HepG2 (cell line): Measurements from ENCODE around the gene GNAI2. TPM values are rescaled to one million over a fixed set of nuclear protein-coding genes. Genes with fewer than 3 reads are reported as not detected.

Experiments used
- AGO1 ChIP-seq: fragments of 200-400 bp; formaldehyde crosslinking; IDR thresholded peaks from 2 replicates; pipeline ENCODE4 v1.6.1; 2017; ENCODE audit warnings: mild to moderate bottlenecking, low read depth, low read length, moderate library complexity; ENCODE audit not compliant: poor library complexity, severe bottlenecking
- ARNT ChIP-seq: fragments of 450-650 bp; IDR thresholded peaks from 2 replicates; pipeline ENCODE4 v1.6.1; 2017
- CHCHD3 ChIP-seq: sonication (generic); formaldehyde crosslinking; IDR thresholded peaks from 2 replicates; pipeline ENCODE4 v1.8.0; 2022; ENCODE audit warnings: mild to moderate bottlenecking, missing genetic modification reagents, moderate library complexity
- CSRNP2 ChIP-seq: sonication (generic); formaldehyde crosslinking; conservative IDR thresholded peaks from 2 replicates; pipeline ENCODE4 v1.8.0; 2022; ENCODE audit warnings: low read depth, missing genetic modification reagents
- HMGA1 ChIP-seq: sonication (generic); formaldehyde crosslinking; conservative IDR thresholded peaks from 2 replicates; pipeline ENCODE4 v1.4.0; 2020; ENCODE audit warnings: missing genetic modification reagents
- MAX ChIP-seq: IDR thresholded peaks from 2 replicates; pipeline ENCODE4 v1.6.1; 2012; ENCODE audit warnings: inconsistent platforms
- MIER2 ChIP-seq: IDR thresholded peaks from 2 replicates; pipeline ENCODE4 v1.6.1; 2016; ENCODE audit warnings: missing biosample characterization, missing genetic modification reagents
- MTA1 ChIP-seq: sonication (generic); formaldehyde crosslinking; IDR thresholded peaks from 2 replicates; pipeline ENCODE4 v1.4.0; 2020; ENCODE audit warnings: missing genetic modification reagents, mild to moderate bottlenecking, borderline replicate concordance
- MTF1 ChIP-seq: sonication (generic); formaldehyde crosslinking; IDR thresholded peaks from 2 replicates; pipeline ENCODE4 v1.5.0; 2020; ENCODE audit warnings: missing genetic modification reagents
- MZF1 ChIP-seq: sonication (generic); formaldehyde crosslinking; IDR thresholded peaks from 2 replicates; pipeline ENCODE4 v1.8.1; 2023; ENCODE audit warnings: mild to moderate bottlenecking, missing genetic modification reagents, borderline replicate concordance
- NONO ChIP-seq, 2 experiments: fragments of 450-650 bp in 1 of 2; sonication (generic) in 1 of 2; formaldehyde crosslinking in 1 of 2; IDR thresholded peaks in 1 of 2; conservative IDR thresholded peaks in 1 of 2; 2 replicates each; pipeline versions ENCODE4 v1.6.1 to v1.8.0; 2017 to 2022; ENCODE audit warnings: mild to moderate bottlenecking in 1 of 2, missing genetic modification reagents in 1 of 2, moderate library complexity in 1 of 2
- NR2F2 ChIP-seq: IDR thresholded peaks from 2 replicates; pipeline ENCODE4 v1.6.1; 2012; ENCODE audit warnings: low read depth, inconsistent platforms, borderline replicate concordance
- RERE ChIP-seq: IDR thresholded peaks from 2 replicates; pipeline ENCODE4 v1.6.1; 2016; ENCODE audit warnings: low read depth, missing genetic modification reagents, missing compliant biosample characterization
- RNF2 ChIP-seq: fragments of 450-650 bp; conservative IDR thresholded peaks from 2 replicates; pipeline ENCODE4 v1.6.1; 2016; ENCODE audit warnings: low read depth
- SMARCC2 ChIP-seq: fragments of 450-650 bp; IDR thresholded peaks from 2 replicates; pipeline ENCODE4 v1.6.1; 2017; ENCODE audit warnings: antibody characterized with exemption, mild to moderate bottlenecking
- SNAPC2 ChIP-seq: sonication (generic); formaldehyde crosslinking; IDR thresholded peaks from 2 replicates; pipeline ENCODE4 v1.8.1; 2022; ENCODE audit warnings: mild to moderate bottlenecking, missing genetic modification reagents
- SRSF4 ChIP-seq: fragments of 200-400 bp; formaldehyde crosslinking; IDR thresholded peaks from one replicate; pipeline ENCODE4 v1.6.1; 2018; ENCODE audit warnings: mild to moderate bottlenecking, low read depth, low read length, moderate library complexity; ENCODE audit not compliant: poor library complexity, severe bottlenecking
- STAG1 ChIP-seq: sonication (generic); formaldehyde crosslinking; IDR thresholded peaks from 2 replicates; pipeline ENCODE4 v1.4.0; 2020; ENCODE audit warnings: missing genetic modification reagents
- TOPORS ChIP-seq: sonication (generic); formaldehyde crosslinking; IDR thresholded peaks from 2 replicates; pipeline ENCODE4 v1.8.0; 2023; ENCODE audit warnings: mild to moderate bottlenecking, missing genetic modification reagents
- ZKSCAN8 ChIP-seq: IDR thresholded peaks from 2 replicates; pipeline ENCODE4 v1.6.1; 2016; ENCODE audit warnings: borderline replicate concordance, missing genetic modification reagents, missing compliant biosample characterization
- ZNF253 ChIP-seq: sonication (generic); formaldehyde crosslinking; IDR thresholded peaks from 2 replicates; pipeline ENCODE4 v1.8.0; 2022; ENCODE audit warnings: mild to moderate bottlenecking, missing genetic modification reagents, borderline replicate concordance
- ZNF501 ChIP-seq: sonication (generic); formaldehyde crosslinking; IDR thresholded peaks from 2 replicates; pipeline ENCODE4 v1.5.1; 2020; ENCODE audit warnings: mild to moderate bottlenecking, moderate library complexity, missing genetic modification reagents
- ZNF546 ChIP-seq: sonication (generic); formaldehyde crosslinking; conservative IDR thresholded peaks from 2 replicates; pipeline ENCODE4 v1.8.1; 2023; ENCODE audit warnings: mild to moderate bottlenecking, missing genetic modification reagents
- ZNF776 ChIP-seq: sonication (generic); formaldehyde crosslinking; IDR thresholded peaks from 2 replicates; pipeline ENCODE4 v1.4.0; 2020; ENCODE audit warnings: mild to moderate bottlenecking, missing genetic modification reagents
- polyA plus RNA-seq, 8 experiments: library from polyadenylated mRNA; depleted of rRNA in 3 of 8; stranded (reverse) in 7 of 8; unstranded in 1 of 8; fragments of >200 nt; fragmentation: Illumina TruSeq in 4 of 8; extraction: Trizol in 4 of 8; gene quantifications; 2 replicates each; pipeline versions ENCODE4 v1.2.1 to v1.2.3, GENCODE V29; 2011 to 2016; ENCODE audit warnings: low read depth in 4 of 8, missing spikeins in 1 of 8, mixed read lengths in 1 of 8; ENCODE audit not compliant: insufficient read depth in 1 of 8
- total RNA-seq, 5 experiments: library from RNA; depleted of rRNA; stranded (reverse); fragments of >200 nt; fragmentation: Illumina TruSeq; extraction: Trizol; gene quantifications; 2 replicates each; pipeline ENCODE4 v1.2.3, GENCODE V29; 2016; ENCODE audit warnings: low read depth in 1 of 5

Gene GNAI2
- total and polyA plus RNA-seq, 2 of the 13 experiments (the other 11 are each of a cell fraction or from before 2014, with no cell fraction given): 51.1 to 66.2 TPM

GRCh38 chr3:50195501-50196252 is 40.3 kb upstream of the GNAI2 start (continued):
- peak; percentile 78 for TF ChIP-seq AGO1
- peak; percentile 82 for TF ChIP-seq MTA1 (CRISPR knock-in tag)
- TF ChIP-seq ZNF501 (CRISPR knock-in tag): peak; percentile 95
- TF ChIP-seq MTF1 (CRISPR knock-in tag): no peak
- TF ChIP-seq NR2F2: no peak
- TF ChIP-seq ZNF253 (CRISPR knock-in tag): no peak
- no peak for TF ChIP-seq MZF1 (CRISPR knock-in tag)
- no peak for TF ChIP-seq HMGA1 (CRISPR knock-in tag)
- TF ChIP-seq SMARCC2: no peak
- no peak; the same call in 1 of the 2 replicates for TF ChIP-seq MIER2
- no peak for TF ChIP-seq CSRNP2 (CRISPR knock-in tag)
- no peak for TF ChIP-seq CHCHD3 (CRISPR knock-in tag)
- TF ChIP-seq SNAPC2 (CRISPR knock-in tag): peak; percentile 87
- TF ChIP-seq MAX: no peak
- TF ChIP-seq ZNF546: 0 out of 2 replicates have a peak, but pooled peaks have one; percentile 48
- TF ChIP-seq STAG1 (CRISPR knock-in tag): 0 out of 2 replicates have a peak, but pooled peaks have one; percentile 21
- TF ChIP-seq RERE: peak; percentile 71; the same call in 1 of the 2 replicates
- TF ChIP-seq ARNT: no peak
- TF ChIP-seq NONO (IDR thresholded peaks at IDR 0.05): no peak
- peak; percentile 89 for TF ChIP-seq NONO (CRISPR knock-in tag; conservative IDR thresholded peaks at IDR 0.05)
- no peak for TF ChIP-seq SRSF4
- peak; percentile 70; the same call in 1 of the 2 replicates for TF ChIP-seq ZKSCAN8 (CRISPR knock-in tag)
- peak; percentile 68; the same call in 1 of the 2 replicates for TF ChIP-seq RNF2
- TF ChIP-seq ZNF776 (CRISPR knock-in tag): no peak
- TF ChIP-seq TOPORS: peak; percentile 76; the same call in 1 of the 2 replicates
